ENCODE data around the gene NAV1. TPM values are rescaled to one million over a fixed set of nuclear protein-coding genes. Genes with fewer than 3 reads are reported as not detected.

Gene NAV1
- total and polyA plus RNA-seq, 12 donors, result 3.0 to 21.9 (median 12.8) TPM

- TF ChIP-seq POLR2A (IDR thresholded peaks at IDR 0.05), result no peak
- TF ChIP-seq, protein P1, sequence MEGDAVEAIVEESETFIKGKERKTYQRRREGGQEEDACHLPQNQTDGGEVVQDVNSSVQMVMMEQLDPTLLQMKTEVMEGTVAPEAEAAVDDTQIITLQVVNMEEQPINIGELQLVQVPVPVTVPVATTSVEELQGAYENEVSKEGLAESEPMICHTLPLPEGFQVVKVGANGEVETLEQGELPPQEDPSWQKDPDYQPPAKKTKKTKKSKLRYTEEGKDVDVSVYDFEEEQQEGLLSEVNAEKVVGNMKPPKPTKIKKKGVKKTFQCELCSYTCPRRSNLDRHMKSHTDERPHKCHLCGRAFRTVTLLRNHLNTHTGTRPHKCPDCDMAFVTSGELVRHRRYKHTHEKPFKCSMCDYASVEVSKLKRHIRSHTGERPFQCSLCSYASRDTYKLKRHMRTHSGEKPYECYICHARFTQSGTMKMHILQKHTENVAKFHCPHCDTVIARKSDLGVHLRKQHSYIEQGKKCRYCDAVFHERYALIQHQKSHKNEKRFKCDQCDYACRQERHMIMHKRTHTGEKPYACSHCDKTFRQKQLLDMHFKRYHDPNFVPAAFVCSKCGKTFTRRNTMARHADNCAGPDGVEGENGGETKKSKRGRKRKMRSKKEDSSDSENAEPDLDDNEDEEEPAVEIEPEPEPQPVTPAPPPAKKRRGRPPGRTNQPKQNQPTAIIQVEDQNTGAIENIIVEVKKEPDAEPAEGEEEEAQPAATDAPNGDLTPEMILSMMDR (IDR thresholded peaks at IDR 0.05), result no peak
- no peaks in the 10 kb centered on the region for H3K4me1 ChIP-seq (replicated peaks in 1 of 2)
- H3K4me3 ChIP-seq, result no peak overlapping the region
- H3K27me3 ChIP-seq, result no peaks in the 10 kb centered on the region
- H3K27ac ChIP-seq, result peak overlapping the region in 1 of 5 donors; percentile 35
- DNase-seq, result peak in 1 of 7 donors; percentile 38
- H3K36me3 ChIP-seq (replicated peaks in 1 of 2), result no peaks in the 10 kb centered on the region
- WGBS, 4 donors, result 85 to 94% (median 87%) methylated on average over 2 to 4 of the region's 4 CpGs
- intact Hi-C loops (cut with DNase I), result no loop called here
- no peaks in the 10 kb centered on the region for H3K9me3 ChIP-seq (replicated peaks in 1 of 3)
Measured at GRCh38 chr1:201570181-201570885, 31.4 kb downstream of the NAV1 start.

GRCh38 chr1:201570886-201571624 is 32.1 kb downstream of the NAV1 start:
- TF ChIP-seq, protein P1 (IDR thresholded peaks at IDR 0.05), result no peak
- no peak for TF ChIP-seq POLR2A (IDR thresholded peaks at IDR 0.05)
- intact Hi-C loops (cut with DNase I), result no loop called here
- DNase-seq, result peak in 2 of 7 donors; percentile 25 to 65

DNA sequence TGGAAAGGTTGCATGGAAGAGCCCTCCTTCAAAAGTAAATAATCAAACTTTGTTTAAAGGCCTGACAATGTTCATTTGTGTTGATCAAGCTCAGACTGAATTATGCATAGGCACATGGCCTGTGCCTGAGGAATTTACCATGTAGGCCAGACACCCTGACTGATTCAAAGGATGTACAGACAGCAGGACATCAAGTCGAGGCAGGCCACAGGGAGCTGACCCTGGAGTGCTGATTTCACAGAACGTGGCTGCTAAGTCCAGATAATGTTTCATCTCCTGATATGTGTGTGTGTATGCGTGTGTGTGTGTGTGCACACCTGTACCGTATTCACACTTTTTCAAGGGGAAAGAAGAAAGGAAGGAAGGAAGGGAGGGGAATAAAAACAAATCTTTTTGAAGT is 34.1 kb downstream of the NAV1 start:
- intact Hi-C loops (cut with DNase I), result no loop called here
- 69 to 80% (median 78%) methylated on average over 4 of the region's 4 CpGs for WGBS, 4 donors
- no peaks in the 10 kb centered on the region for H3K36me3 ChIP-seq (replicated peaks in 1 of 2)
- no peak overlapping the region for H3K4me3 ChIP-seq
- no peaks in the 10 kb centered on the region for H3K9me3 ChIP-seq (replicated peaks in 1 of 3)
- H3K4me1 ChIP-seq (replicated peaks in 1 of 2), result no peaks in the 10 kb centered on the region
- TF ChIP-seq, protein P1 (IDR thresholded peaks at IDR 0.05), result no peak
- no peak for TF ChIP-seq POLR2A (IDR thresholded peaks at IDR 0.05)
- H3K27me3 ChIP-seq, result no peaks in the 10 kb centered on the region
- H3K27ac ChIP-seq, result no peak overlapping the region
- DNase-seq, result peak in 1 of 7 donors; percentile 49

More at GRCh38 chr1:201570886-201571624, 32.1 kb downstream of the NAV1 start:
- 75 to 92% (median 86%) methylated on average over 10 of the region's 10 CpGs for WGBS, 4 donors
- Histone ChIP-seq H3K4me3 (no peak overlapping the region), H3K4me1 (replicated peaks in 1 of 2) (no peaks in the 10 kb centered on the region), H3K9me3 (replicated peaks in 1 of 3) (no peaks in the 10 kb centered on the region), H3K27ac (peak overlapping the region in 1 of 5 donors; percentile 35), H3K27me3 (no peaks in the 10 kb centered on the region), H3K36me3 (replicated peaks in 1 of 2) (no peaks in the 10 kb centered on the region)

DNA sequence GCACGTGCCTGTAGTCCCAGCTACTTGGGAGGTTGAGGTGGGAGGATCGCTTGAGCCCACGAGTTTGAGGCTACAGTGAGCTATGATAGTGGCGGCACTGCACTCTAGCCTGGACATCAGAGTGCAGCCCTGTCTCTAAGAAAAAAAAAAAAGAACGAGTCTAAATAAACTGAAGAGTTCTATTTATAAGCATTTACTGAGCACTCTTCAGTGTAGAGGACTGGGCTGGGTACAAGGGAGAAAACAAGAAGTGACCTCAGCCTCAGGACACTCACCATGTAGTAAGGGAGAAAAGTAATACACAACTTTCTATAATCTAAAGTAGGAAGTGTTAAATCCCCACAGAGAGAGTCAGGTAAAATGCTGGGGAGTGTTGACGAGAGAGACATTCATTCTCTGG is 35.0 kb downstream of the NAV1 start:
- DNase-seq, result no peak
- Histone ChIP-seq H3K4me1 (replicated peaks in 1 of 2) (no peaks in the 10 kb centered on the region), H3K27ac (no peak overlapping the region), H3K36me3 (replicated peaks in 1 of 2) (no peaks in the 10 kb centered on the region), H3K27me3 (no peaks in the 10 kb centered on the region), H3K4me3 (no peak overlapping the region), H3K9me3 (replicated peaks in 1 of 3) (no peaks in the 10 kb centered on the region)
- no peak for TF ChIP-seq POLR2A (IDR thresholded peaks at IDR 0.05)
- TF ChIP-seq, protein P1 (IDR thresholded peaks at IDR 0.05), result no peak
- 76 to 83% (median 80%) methylated on average over 6 of the region's 6 CpGs for WGBS, 4 donors
- intact Hi-C loops (cut with DNase I), result no loop called here
